ENCODE results near the gene RBM39. TPM values are rescaled to one million over a fixed set of nuclear protein-coding genes. Genes with fewer than 3 reads are reported as not detected.
"Not testable (repeated sequence)": the region's sequence is repeated elsewhere in the genome, so short reads cannot be mapped to it uniquely, and the experiment has no call there.

Gene RBM39
- total RNA-seq (2014; rRNA removed; shearing (Covaris generic)) (247 and 390 TPM in 2 replicates), polyA plus RNA-seq (2016; fragmentation: Nextera tagmentation; extraction: Ambion mirVana) (227 and 270 TPM in 2 replicates)

DNA sequence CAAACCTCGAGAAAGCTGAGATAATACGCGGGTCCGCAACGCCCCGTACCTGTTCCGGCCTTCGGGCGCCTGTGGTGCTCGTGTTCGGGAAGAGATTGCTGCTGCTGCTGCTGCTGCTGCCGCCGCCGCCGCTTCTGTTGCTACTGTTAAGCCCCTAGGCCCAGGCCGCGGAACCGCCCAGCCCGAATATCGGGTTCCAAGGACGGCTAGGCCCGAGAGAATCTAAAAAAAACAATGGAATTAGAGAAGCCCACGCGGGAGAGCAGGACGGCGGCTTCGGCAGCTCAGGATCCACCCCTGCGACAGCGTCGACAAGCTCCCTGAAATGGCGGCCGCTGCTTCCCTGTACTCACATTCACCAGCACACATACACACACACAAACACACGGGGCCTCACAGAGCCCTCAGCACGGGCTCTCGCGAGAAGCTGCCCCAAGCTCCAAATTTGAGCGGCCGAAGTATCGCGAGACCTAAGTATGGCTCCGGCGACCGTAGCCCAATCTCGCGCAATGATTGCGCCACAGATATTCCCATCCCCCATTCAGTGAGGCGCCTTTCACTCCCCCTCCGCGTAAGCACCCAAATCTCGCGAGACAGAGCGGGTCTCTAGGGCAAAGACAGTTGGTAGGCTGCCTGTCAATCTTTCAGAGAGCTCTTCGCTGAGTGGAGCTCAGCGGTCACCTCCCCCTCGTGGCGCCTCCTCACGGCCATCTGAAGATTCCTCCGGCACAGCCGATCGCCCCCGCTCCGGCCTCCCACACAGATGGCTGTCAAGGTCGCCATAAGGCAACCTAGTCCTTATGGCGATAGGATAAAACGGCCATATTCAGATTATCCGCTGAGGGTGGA lies at the start of gene RBM39:
Gene RBM39 (minus strand): TSS at position 369 of the 849 bp plus-strand sequence. CDS start 1,386 bp downstream, outside the sequence.
- in situ Hi-C loops (cut with MboI) = no loop called here
- TF ChIP-seq EZH2 (IDR thresholded peaks at IDR 0.05; ENCODE audit: insufficient read depth, poor library complexity, severe bottlenecking) = no peak
- no peak for TF ChIP-seq EZH2phosphoT487 (IDR thresholded peaks at IDR 0.05; ENCODE audit: insufficient read depth, low read depth)
- peaks cover 33% of the 10 kb centered on the region for H3K36me3 ChIP-seq (ENCODE audit: low read depth)
- H3K9ac ChIP-seq = peak within 1 kb of the TSS; percentile 99
- H2AFZ ChIP-seq = peak within 1 kb of the TSS; percentile 62
- H3K27me3 ChIP-seq (replicated peaks; ENCODE audit: insufficient read depth) = no peaks in the 10 kb centered on the region
- peak within 1 kb of the TSS; percentile 96 for H3K27ac ChIP-seq
- H3K9me2 ChIP-seq (ENCODE audit: insufficient read depth) = no peaks in the 10 kb centered on the region
- H3K79me2 ChIP-seq (ENCODE audit: insufficient read depth) = peaks cover 61% of the 10 kb centered on the region
- peak within 1 kb of the TSS; percentile 93 for H3K4me3 ChIP-seq
- peak; percentile 100 for DNase-seq
- peaks cover 41% of the 10 kb centered on the region for H3F3A ChIP-seq (ENCODE audit: insufficient read depth)
- H4K20me1 ChIP-seq (ENCODE audit: insufficient read depth) = peaks cover 24% of the 10 kb centered on the region
- H3K4me2 ChIP-seq (ENCODE audit: unreplicated experiment) = peak within 1 kb of the TSS; percentile 97
- no peaks in the 10 kb centered on the region for H3K9me3 ChIP-seq (ENCODE audit: low read depth)
- 1% methylated on average over 59 to 66 of the region's 66 CpGs for WGBS, 2 experiments (ENCODE audit: low coverage in 1 of 2, low lambda C conversion rate in 2 of 2, missing lambda C conversion rate in 2 of 2)
- peaks cover 40% of the 10 kb centered on the region for H3K4me1 ChIP-seq (ENCODE audit: insufficient read depth)

DNA sequence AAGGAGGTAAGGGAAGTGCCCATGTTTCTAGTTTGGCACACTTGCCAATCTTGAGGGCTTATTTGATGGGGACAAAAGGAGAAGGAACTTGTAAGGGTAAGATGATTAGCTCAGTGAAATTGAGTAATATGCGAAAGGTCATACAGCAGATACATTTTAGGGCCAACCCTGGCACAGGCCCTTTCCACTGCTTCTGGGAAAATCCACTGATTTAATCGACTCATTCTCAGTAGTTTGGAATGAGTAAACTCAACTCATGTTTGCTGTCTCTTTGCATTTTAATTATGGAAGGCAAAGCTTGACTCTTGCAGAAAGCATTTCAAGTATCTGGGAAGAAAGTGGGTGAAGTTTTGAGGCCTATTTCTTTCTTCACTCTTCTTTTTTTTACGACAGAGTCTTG lies 49.8 kb upstream of the RBM39 start:
- no peak for TF ChIP-seq EZH2 (IDR thresholded peaks at IDR 0.05; ENCODE audit: insufficient read depth, poor library complexity, severe bottlenecking)
- no peak for TF ChIP-seq EZH2phosphoT487 (IDR thresholded peaks at IDR 0.05; ENCODE audit: insufficient read depth, low read depth)
- in situ Hi-C loops (cut with MboI) = no loop called here
- H3K27me3 ChIP-seq (replicated peaks; ENCODE audit: insufficient read depth) = no peaks in the 10 kb centered on the region
- peak overlapping the region; percentile 57 for H3K4me2 ChIP-seq (ENCODE audit: unreplicated experiment)
- peaks cover 20% of the 10 kb centered on the region for H3F3A ChIP-seq (ENCODE audit: insufficient read depth)
- no peaks in the 10 kb centered on the region for H4K20me1 ChIP-seq (ENCODE audit: insufficient read depth)
- no peaks in the 10 kb centered on the region for H3K9me2 ChIP-seq (ENCODE audit: insufficient read depth)
- no peak overlapping the region for H2AFZ ChIP-seq
- peak; percentile 94 for DNase-seq
- peak overlapping the region; percentile 85 for H3K27ac ChIP-seq
- no peaks in the 10 kb centered on the region for H3K9me3 ChIP-seq (ENCODE audit: low read depth)
- no peaks in the 10 kb centered on the region for H3K36me3 ChIP-seq (ENCODE audit: low read depth)
- peaks cover 13% of the 10 kb centered on the region for H3K4me1 ChIP-seq (ENCODE audit: insufficient read depth)
- H3K4me3 ChIP-seq = no peak overlapping the region
- peak overlapping the region; percentile 43 for H3K9ac ChIP-seq
- peaks cover 80% of the 10 kb centered on the region for H3K79me2 ChIP-seq (ENCODE audit: insufficient read depth)
- 7 to 8% methylated on average over 3 of the region's 3 CpGs for WGBS, 2 experiments (ENCODE audit: low coverage in 1 of 2, low lambda C conversion rate in 2 of 2, missing lambda C conversion rate in 2 of 2)

DNA sequence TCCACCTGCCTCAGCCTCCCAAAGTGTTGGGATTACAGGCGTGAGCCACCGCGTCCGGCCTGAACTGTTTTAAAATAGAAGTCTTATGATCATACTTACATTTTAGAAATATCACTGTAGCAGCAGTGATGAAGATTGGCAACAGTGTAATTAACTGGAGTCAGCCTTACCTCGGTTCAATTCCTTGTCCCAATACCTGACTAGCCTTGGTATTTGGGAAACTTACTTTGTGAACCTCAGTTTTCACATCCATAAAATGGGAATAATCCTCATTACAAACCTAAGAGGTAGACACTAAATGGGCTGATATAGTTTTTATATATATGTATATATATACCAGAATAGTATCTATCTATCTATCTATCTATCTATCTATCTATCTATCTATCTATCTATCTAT lies 49.0 kb upstream of the RBM39 start:
- Histone ChIP-seq H3K9ac (no peak overlapping the region), H3K9me2 (ENCODE audit: insufficient read depth) (no peaks in the 10 kb centered on the region), H3K79me2 (ENCODE audit: insufficient read depth) (peaks cover 80% of the 10 kb centered on the region), H3K4me1 (ENCODE audit: insufficient read depth) (peaks cover 13% of the 10 kb centered on the region), H3K36me3 (ENCODE audit: low read depth) (no peaks in the 10 kb centered on the region), H2AFZ (no peak overlapping the region), H3F3A (ENCODE audit: insufficient read depth) (peaks cover 20% of the 10 kb centered on the region), H3K27ac (peak overlapping the region; percentile 85; the same call in 1 of the 2 replicates), H3K4me2 (ENCODE audit: unreplicated experiment) (no peak overlapping the region), H3K4me3 (no peak overlapping the region), H3K27me3 (replicated peaks; ENCODE audit: insufficient read depth) (no peaks in the 10 kb centered on the region), H3K9me3 (ENCODE audit: low read depth) (no peaks in the 10 kb centered on the region), H4K20me1 (ENCODE audit: insufficient read depth) (no peaks in the 10 kb centered on the region)
- WGBS, 2 experiments (ENCODE audit: low coverage in 1 of 2, low lambda C conversion rate in 2 of 2, missing lambda C conversion rate in 2 of 2) = 98 to 99% methylated on average over 5 of the region's 5 CpGs
- DNase-seq = no peak
- TF ChIP-seq EZH2 (IDR thresholded peaks at IDR 0.05; ENCODE audit: insufficient read depth, poor library complexity, severe bottlenecking) (no peak), EZH2phosphoT487 (IDR thresholded peaks at IDR 0.05; ENCODE audit: insufficient read depth, low read depth) (no peak)
- in situ Hi-C loops (cut with MboI) = no loop called here

DNA sequence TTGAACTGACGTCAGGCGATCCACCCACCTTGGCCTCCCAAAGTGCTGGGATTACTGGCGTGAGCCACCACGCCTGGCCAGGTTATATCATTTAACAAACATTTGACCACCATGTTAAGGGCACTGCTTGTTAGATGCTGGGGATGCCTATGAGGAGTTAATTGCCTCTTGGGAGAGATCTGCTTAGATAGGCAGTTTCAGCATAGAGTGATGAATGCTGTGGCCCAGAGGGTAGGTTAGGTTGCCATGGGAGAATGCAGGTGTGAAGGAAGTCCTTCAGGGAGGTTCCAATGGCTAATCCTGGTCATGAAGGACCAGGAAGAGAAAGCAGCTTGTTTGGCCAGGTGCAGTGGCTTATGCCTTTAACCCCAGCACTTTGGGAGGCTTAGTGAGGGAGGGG lies 46.7 kb upstream of the RBM39 start:
- H3K27ac ChIP-seq = no peak overlapping the region
- no peak for DNase-seq
- TF ChIP-seq EZH2phosphoT487 (IDR thresholded peaks at IDR 0.05; ENCODE audit: insufficient read depth, low read depth) (no peak), EZH2 (IDR thresholded peaks at IDR 0.05; ENCODE audit: insufficient read depth, poor library complexity, severe bottlenecking) (no peak)
- H3K9ac ChIP-seq = no peak overlapping the region
- in situ Hi-C loops (cut with MboI) = no loop called here
- H3K9me2 ChIP-seq (ENCODE audit: insufficient read depth) = no peaks in the 10 kb centered on the region
- peaks cover 13% of the 10 kb centered on the region for H3K4me1 ChIP-seq (ENCODE audit: insufficient read depth)
- 95 to 97% methylated on average over 4 of the region's 4 CpGs for WGBS, 2 experiments (ENCODE audit: low coverage in 1 of 2, low lambda C conversion rate in 2 of 2, missing lambda C conversion rate in 2 of 2)
- no peaks in the 10 kb centered on the region for H3K36me3 ChIP-seq (ENCODE audit: low read depth)
- no peaks in the 10 kb centered on the region for H3K9me3 ChIP-seq (ENCODE audit: low read depth)
- peaks cover 80% of the 10 kb centered on the region for H3K79me2 ChIP-seq (ENCODE audit: insufficient read depth)
- no peak overlapping the region for H3K4me3 ChIP-seq
- H3K27me3 ChIP-seq (replicated peaks; ENCODE audit: insufficient read depth) = no peaks in the 10 kb centered on the region
- H3K4me2 ChIP-seq (ENCODE audit: unreplicated experiment) = no peak overlapping the region
- no peak overlapping the region for H2AFZ ChIP-seq
- no peaks in the 10 kb centered on the region for H4K20me1 ChIP-seq (ENCODE audit: insufficient read depth)
- peaks cover 20% of the 10 kb centered on the region for H3F3A ChIP-seq (ENCODE audit: insufficient read depth)

DNA sequence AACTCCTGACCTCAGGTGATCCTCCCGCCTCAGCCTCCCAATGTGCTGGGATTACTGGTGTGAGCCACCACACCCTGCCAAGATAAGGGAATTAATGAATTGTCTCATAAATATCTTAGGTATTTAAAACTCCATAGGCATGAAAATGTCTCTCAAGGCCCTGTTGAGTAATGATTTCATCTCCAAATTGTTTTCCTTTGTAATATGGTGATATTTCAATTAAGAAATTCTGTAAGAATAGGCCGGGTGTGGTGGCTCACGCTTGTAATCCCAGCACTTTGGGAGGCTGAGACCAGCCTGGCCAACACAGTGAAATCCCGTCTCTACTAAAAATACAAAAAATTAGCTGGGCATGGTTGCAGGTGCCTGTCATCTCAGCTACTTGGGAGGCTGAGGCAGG lies 43.5 kb upstream of the RBM39 start:
- peaks cover 17% of the 10 kb centered on the region for H3K4me1 ChIP-seq (ENCODE audit: insufficient read depth)
- H3K27me3 ChIP-seq (replicated peaks; ENCODE audit: insufficient read depth); H3K9ac ChIP-seq; H4K20me1 ChIP-seq (ENCODE audit: insufficient read depth); in situ Hi-C loops (cut with MboI); H2AFZ ChIP-seq; H3K27ac ChIP-seq; DNase-seq; H3K9me2 ChIP-seq (ENCODE audit: insufficient read depth); H3K36me3 ChIP-seq (ENCODE audit: low read depth); H3K4me3 ChIP-seq; H3K4me2 ChIP-seq (ENCODE audit: unreplicated experiment); H3K9me3 ChIP-seq (ENCODE audit: low read depth): not testable (repeated sequence)
- H3F3A ChIP-seq (ENCODE audit: insufficient read depth) = peaks cover 20% of the 10 kb centered on the region
- peaks cover 96% of the 10 kb centered on the region for H3K79me2 ChIP-seq (ENCODE audit: insufficient read depth)
- 91 to 99% methylated on average over 4 of the region's 4 CpGs for WGBS, 2 experiments (ENCODE audit: low coverage in 1 of 2, low lambda C conversion rate in 2 of 2, missing lambda C conversion rate in 2 of 2)

DNA sequence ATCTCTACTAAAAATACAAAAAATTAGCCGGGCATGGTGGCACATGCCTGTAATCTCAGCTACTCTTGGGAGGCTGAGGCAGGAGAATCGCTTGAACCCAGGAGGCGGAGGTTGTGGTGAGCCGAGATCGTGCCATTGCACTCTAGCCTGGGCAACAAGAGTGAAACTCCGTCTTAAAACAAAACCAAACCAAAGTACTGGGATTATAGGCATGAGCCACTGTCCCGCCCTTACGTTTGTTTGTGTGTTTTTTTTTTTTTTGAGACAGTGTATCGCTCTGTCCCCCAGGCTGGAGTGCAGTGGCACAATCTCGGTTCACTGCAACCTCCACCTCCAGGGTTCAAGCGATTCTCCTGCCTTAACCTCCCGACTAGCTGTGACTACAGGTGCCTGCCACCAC lies 41.8 kb upstream of the RBM39 start:
- H3K27me3 ChIP-seq (replicated peaks; ENCODE audit: insufficient read depth); H2AFZ ChIP-seq; H3K36me3 ChIP-seq (ENCODE audit: low read depth); H4K20me1 ChIP-seq (ENCODE audit: insufficient read depth); H3K9me2 ChIP-seq (ENCODE audit: insufficient read depth); H3K4me2 ChIP-seq (ENCODE audit: unreplicated experiment); in situ Hi-C loops (cut with MboI); H3K27ac ChIP-seq; H3K9me3 ChIP-seq (ENCODE audit: low read depth); DNase-seq; H3K4me3 ChIP-seq; H3K9ac ChIP-seq: not testable (repeated sequence)
- peaks cover 20% of the 10 kb centered on the region for H3F3A ChIP-seq (ENCODE audit: insufficient read depth)
- peaks cover 99% of the 10 kb centered on the region for H3K79me2 ChIP-seq (ENCODE audit: insufficient read depth)
- peaks cover 17% of the 10 kb centered on the region for H3K4me1 ChIP-seq (ENCODE audit: insufficient read depth)
- 92 to 95% methylated on average over 11 to 12 of the region's 12 CpGs for WGBS, 2 experiments (ENCODE audit: low coverage in 1 of 2, low lambda C conversion rate in 2 of 2, missing lambda C conversion rate in 2 of 2)
